Lung (tissue), 12 donors: ENCODE measurements around the gene GPR15LG. TPM values are rescaled to one million over a fixed set of nuclear protein-coding genes. Genes with fewer than 3 reads are reported as not detected.

ENCODE experiments used
- ATAC-seq: fragments of 200-7000 bp; cut with Tn5 transposase; one replicate; pipeline ENCODE4 v1.9.1; 2020; ENCODE audit warnings: moderate number of reproducible peaks; ENCODE audit not compliant: insufficient read depth, low FRiP score
- DNase-seq, 3 donors: peaks; one replicate each; pipeline ENCODE4 v3.0.0-alpha.2; 2013 to 2017
- H3K27ac ChIP-seq, 2 donors: one replicate each; pipeline ENCODE4 v1.5.1; 2013; ENCODE audit warnings: mild to moderate bottlenecking in 2 of 2, moderate library complexity in 2 of 2, control low read depth in 1 of 2, inconsistent platforms in 1 of 2, low read depth in 1 of 2, low read length in 1 of 2
- H3K27me3 ChIP-seq, 3 donors: one replicate each; pipeline ENCODE4 v1.5.1; 2013; ENCODE audit warnings: low read length in 2 of 3; ENCODE audit not compliant: control insufficient read depth in 3 of 3, insufficient read depth in 3 of 3
- H3K36me3 ChIP-seq, 4 donors: one replicate each; pipeline ENCODE4 v1.5.1; 2013; ENCODE audit warnings: low read length in 4 of 4, mild to moderate bottlenecking in 1 of 4, moderate library complexity in 1 of 4; ENCODE audit not compliant: control insufficient read depth in 4 of 4, insufficient read depth in 4 of 4
- H3K4me1 ChIP-seq, 5 donors: one replicate each; pipeline ENCODE4 v1.5.1; 2013; ENCODE audit warnings: low read length in 5 of 5, mild to moderate bottlenecking in 2 of 5, moderate library complexity in 1 of 5; ENCODE audit not compliant: control insufficient read depth in 5 of 5, insufficient read depth in 5 of 5
- H3K4me3 ChIP-seq: one replicate; pipeline ENCODE4 v1.5.1; 2013; ENCODE audit warnings: mild to moderate bottlenecking, control low read depth, moderate library complexity
- H3K9ac ChIP-seq, 2 donors: one replicate each; pipeline ENCODE4 v1.5.1; 2013; ENCODE audit warnings: low read length in 2 of 2, control low read depth in 1 of 2; ENCODE audit not compliant: insufficient read depth in 1 of 2
- H3K9me3 ChIP-seq, 4 donors: one replicate each; pipeline ENCODE4 v1.5.1; 2013; ENCODE audit warnings: low read length in 3 of 4, mild to moderate bottlenecking in 1 of 4, moderate library complexity in 1 of 4; ENCODE audit not compliant: control insufficient read depth in 4 of 4, insufficient read depth in 3 of 4
- WGBS, 2 donors: extraction: QIAGEN DNeasy Blood & Tissue Kit; methylation state at CpG; one replicate each; pipeline ENCODE4 v1.1.7; 2013; 5-methylcytosine and 5-hydroxymethylcytosine counted together
- polyA plus RNA-seq, 2 donors: library from polyadenylated mRNA; stranded (reverse); fragments of 200-250 nt; gene quantifications; one replicate each; pipeline ENCODE4 v1.2.1, GENCODE V29; 2013
- total RNA-seq, 2 donors: library from RNA; depleted of rRNA in 1 of 2; stranded (reverse); fragments of >200 nt in 1 of 2; gene quantifications; one replicate each; pipeline ENCODE4 v1.2.1, GENCODE V29; 2014 to 2021
- TF ChIP-seq, protein P1 (sequence below): IDR thresholded peaks from 2 replicates; pipeline ENCODE4 v1.5.1; 2012; ENCODE audit warnings: mild to moderate bottlenecking; ENCODE audit errors: control extremely low read depth, extremely low read depth
- donor health status: control.
- donor health status: control.
- donor health status: Bipolar disorder and iron deficiency.
- donor health status: healthy.
- donor health status: DM: yes; HTN: yes; CAD: no.

Gene GPR15LG
- total and polyA plus RNA-seq, 4 donors, result 0.47 TPM; not detected in 3

DNA sequence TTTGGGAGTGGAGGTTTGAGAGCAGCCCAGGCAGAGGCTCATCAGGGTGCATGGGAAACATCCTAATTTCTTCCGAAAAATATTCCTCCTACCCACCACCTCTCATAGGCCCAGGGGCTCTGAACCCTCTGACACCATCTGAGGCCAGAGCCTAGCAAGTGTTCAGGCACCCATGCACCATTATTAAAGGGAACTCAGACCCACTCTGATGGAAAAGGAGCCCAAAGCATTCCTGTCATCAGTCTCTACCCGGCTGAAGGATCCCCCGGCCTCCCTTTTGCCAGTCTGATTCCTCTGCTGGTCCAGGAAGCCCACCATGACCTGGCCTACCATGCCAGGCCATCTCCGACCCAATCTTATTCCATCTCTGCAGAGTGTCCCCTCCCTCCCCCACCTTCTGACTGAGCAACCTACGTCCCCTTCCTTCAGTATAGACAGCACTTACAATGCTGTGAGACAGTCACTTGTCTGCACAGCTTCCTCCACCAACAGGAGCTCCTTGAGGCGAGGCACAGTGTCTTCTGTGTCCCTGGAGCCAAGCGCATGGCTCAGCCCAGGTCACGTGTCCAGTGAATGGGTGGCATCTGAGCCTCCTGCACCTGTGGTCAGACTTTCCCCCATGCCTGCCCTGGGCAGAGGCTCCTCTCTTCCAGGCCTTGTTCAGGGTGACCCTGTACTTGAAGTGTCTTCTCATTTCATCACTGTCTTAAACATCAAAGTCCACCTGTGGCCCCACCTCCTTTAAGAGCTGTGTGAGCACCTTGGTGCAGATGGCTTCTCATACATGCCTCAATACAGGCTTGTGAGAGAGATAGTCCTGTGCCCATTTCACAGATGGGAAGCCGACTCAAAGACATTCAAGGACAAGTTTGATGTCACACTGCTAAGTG, 889 bp upstream of the GPR15LG start:
- 89 to 91% methylated on average over 9 of the region's 9 CpGs for WGBS, 2 donors
- H3K4me1 ChIP-seq, result no peaks in the 10 kb centered on the region
- H3K9me3 ChIP-seq, result no peaks in the 10 kb centered on the region
- H3K27me3 ChIP-seq, result no peaks in the 10 kb centered on the region
- no peak for DNase-seq
- H3K9ac ChIP-seq, result no peak overlapping the region
- no peaks in the 10 kb centered on the region for H3K36me3 ChIP-seq
- H3K27ac ChIP-seq, result no peak overlapping the region
- TF ChIP-seq, protein P1, sequence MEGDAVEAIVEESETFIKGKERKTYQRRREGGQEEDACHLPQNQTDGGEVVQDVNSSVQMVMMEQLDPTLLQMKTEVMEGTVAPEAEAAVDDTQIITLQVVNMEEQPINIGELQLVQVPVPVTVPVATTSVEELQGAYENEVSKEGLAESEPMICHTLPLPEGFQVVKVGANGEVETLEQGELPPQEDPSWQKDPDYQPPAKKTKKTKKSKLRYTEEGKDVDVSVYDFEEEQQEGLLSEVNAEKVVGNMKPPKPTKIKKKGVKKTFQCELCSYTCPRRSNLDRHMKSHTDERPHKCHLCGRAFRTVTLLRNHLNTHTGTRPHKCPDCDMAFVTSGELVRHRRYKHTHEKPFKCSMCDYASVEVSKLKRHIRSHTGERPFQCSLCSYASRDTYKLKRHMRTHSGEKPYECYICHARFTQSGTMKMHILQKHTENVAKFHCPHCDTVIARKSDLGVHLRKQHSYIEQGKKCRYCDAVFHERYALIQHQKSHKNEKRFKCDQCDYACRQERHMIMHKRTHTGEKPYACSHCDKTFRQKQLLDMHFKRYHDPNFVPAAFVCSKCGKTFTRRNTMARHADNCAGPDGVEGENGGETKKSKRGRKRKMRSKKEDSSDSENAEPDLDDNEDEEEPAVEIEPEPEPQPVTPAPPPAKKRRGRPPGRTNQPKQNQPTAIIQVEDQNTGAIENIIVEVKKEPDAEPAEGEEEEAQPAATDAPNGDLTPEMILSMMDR, result no peak
- no peak overlapping the region for H3K4me3 ChIP-seq
- no peak for ATAC-seq

DNA sequence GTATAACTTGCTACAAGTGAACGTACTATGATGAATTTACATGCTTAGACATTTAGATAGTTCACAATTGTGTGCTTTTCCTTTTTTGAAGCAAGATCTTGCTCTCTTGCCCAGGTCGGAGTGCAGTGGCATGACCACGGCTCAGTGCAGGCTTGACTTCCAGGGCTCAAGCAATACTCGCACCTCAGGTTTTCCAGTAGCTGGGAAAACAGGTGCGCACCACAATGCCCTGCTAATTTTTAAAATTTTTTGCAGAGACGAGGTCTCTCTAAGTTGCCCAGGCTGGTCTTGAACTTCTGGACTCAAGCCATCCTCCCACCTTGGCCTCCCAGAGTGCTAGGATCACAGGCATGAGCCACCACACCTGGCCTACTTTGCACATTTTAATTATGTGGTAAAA, 1.8 kb downstream of the GPR15LG start:
- Histone ChIP-seq H3K9ac (no peak overlapping the region), H3K4me3 (no peak overlapping the region), H3K9me3 (peaks cover 0 to 4% (median 0%) of the 10 kb centered on the region in 4 donors), H3K27me3 (no peaks in the 10 kb centered on the region), H3K4me1 (no peaks in the 10 kb centered on the region), H3K27ac (no peak overlapping the region), H3K36me3 (no peaks in the 10 kb centered on the region)
- TF ChIP-seq, protein P1, result no peak
- 87 to 95% methylated on average over 6 of the region's 6 CpGs for WGBS, 2 donors
- DNase-seq, result no peak
- no peak for ATAC-seq

DNA sequence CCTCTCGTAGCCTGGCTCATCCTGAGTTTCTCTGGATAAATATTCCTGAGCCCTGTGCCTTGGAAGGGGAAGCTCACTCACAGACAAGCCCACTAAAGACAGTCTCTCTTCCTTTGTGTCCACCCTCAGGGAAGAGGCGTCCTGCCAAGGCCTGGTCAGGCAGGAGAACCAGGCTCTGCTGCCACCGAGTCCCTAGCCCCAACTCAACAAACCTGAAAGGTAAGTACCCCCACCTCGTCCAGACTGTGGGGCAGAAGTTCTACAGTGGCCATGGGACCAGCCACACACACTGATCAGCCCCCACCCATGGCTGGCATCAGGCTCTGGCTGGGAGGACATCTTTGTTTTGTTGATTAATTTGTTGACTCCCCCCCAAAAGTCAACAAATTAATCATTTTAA, 2.8 kb downstream of the GPR15LG start:
- H3K36me3 ChIP-seq, result no peaks in the 10 kb centered on the region
- ATAC-seq (no peak), DNase-seq (no peak)
- no peak overlapping the region for H3K27ac ChIP-seq
- peaks cover 0 to 4% (median 0%) of the 10 kb centered on the region in 4 donors for H3K9me3 ChIP-seq
- no peaks in the 10 kb centered on the region for H3K4me1 ChIP-seq
- H3K9ac ChIP-seq, result no peak overlapping the region
- 78 to 91% methylated on average over 4 of the region's 4 CpGs for whole genome bisulfite sequencing, 2 donors
- no peak overlapping the region for H3K4me3 ChIP-seq
- TF ChIP-seq, protein P1, result no peak
- no peaks in the 10 kb centered on the region for H3K27me3 ChIP-seq
